CD4-positive, alpha-beta T cell treated with Interleukin-17A for 1 hour (primary cell): Measurements from ENCODE around the gene DNAJC18.
A peak's percentile ranks its signal among the peaks of the same experiment; 100 is the strongest.
"Not testable (repeated sequence)": the region's sequence is repeated elsewhere in the genome, so short reads cannot be mapped to it uniquely, and the experiment has no call there.

Source experiments
- DNase-seq: peaks from one replicate; pipeline ENCODE4 v3.0.0-alpha.2; 2020

DNAJC18 gene

DNA sequence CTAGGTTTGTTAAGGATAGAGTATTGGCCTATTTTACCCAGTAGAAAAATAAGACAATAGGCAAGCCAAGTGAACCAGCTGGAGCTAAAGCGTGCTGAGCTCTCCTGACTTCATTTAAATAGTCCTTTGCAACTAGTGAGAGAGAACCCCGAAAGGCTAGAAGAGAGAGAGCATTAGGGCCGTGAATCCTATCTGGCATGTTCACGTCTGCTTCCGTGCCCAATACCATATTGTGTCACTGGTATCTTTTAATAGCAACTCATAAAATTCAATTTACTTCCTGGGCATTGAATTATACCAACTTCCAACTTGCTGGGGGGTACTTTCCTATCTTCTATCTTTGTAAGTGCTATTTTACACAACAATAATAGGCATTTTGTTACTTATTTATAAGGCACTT, 13.8 kb downstream of the DNAJC18 start:
- no peak for DNase-seq

DNA sequence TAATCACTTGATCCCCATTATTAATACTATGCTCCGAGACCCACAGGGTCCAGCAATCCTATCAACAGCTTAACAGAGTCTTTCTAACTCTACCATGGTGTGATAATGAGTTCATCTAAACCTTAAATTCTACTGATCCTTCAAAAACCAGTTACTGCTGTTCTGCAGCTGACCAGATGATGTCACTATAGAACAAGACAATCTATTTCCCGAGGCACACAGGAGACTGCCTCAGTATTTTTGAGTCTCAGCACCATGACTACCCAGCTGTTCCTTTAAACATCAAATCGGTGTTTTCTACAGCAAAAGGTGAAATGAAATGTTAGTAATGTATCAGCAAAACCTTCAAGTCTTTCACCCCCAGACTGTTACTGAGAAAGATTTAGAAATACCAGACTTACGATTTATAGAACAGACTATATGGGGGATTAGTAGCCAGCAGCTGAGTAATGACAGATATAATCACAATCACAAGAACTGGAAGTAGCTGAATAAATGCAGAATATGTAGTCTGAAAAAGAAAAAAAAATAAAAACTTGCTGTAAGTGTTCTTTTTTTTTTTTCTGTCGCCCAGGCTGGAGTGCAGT, 16.9 kb downstream of the DNAJC18 start:
- DNase-seq, result peak; percentile 89

DNA sequence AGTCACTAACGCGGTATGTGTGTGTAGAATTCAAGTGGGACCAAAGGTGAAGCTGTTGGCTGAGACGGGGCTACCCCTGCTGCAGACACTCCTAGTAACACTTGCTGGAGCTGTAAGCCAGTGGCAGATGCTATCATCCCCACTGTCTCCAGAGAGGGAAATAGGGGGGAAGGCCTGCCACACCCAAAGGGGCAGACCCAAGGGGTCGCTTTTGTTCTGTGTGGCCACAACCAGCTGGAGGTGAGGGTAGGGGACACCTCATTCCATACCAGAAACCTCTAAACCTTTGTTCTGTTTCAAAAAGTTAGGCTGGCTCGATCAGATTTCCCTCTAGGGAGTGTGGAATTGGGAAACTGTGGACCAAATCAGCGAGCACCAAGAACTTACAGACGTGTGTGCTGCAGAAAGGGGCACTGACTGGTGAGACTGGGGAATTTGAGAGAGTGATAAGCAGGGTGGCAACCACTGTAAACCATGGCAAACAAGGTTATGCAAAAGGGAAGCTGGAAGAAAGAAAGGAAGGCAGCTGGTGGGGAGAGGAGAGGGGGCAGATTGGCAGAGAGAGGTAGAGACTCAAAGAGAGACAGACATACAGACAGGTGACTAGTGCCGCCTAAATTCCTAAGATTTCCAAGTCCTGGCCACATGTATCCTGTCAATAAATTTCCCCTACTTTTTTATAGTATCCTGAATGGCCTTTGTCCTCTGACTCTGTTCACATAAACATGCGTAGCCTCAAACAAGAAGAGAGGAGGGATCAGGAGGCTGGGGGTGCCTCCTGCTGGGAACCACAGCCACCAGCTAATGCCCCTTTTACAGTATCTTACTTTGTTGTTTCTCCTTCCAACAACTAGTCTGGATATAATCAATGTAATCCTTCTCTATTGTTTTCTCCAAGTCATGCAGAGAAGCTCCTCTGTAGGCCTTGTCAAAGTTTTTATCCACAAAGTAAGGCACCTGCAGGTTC, 19.8 kb downstream of the DNAJC18 start:
- DNase-seq, result no peak

DNA sequence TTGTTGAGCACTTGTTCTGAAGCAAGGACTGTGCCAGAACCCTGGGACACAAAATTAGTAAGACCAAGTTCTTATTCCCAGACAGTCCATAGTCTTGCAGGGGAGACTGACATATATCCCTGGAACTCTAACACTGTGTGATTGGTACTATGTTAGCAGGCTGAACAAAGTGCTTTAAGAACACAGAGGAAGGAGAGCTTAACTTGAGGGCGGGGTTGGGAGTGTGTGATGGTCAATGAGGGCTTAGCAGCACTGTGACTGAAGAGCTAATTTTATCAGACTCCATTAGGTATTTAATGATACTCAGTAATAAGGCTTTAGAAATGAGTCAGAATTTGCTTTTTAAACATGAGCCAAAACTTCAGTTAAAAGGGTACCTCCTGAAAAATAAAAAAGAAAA, 20.5 kb downstream of the DNAJC18 start:
- DNase-seq, result no peak

DNA sequence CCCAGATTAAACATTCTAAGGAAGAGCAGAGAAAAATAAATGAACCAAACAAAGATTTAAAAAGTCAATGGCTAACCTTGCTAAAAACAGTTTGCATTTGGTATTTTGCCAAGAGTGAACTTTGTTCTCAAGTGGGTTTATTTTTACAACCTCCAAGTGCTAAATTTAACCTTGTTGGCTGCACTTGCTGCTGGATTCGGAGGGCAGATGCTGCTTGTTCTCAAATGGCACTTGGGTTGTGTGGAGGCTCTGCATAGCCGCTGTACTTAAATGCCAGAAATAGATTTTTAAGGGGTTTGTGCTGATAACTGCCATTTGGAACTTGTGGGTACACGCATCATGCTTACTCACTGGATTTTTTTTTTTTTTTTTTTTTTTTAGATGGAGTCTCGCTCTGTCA, 22.1 kb downstream of the DNAJC18 start:
- no peak for DNase-seq

DNA sequence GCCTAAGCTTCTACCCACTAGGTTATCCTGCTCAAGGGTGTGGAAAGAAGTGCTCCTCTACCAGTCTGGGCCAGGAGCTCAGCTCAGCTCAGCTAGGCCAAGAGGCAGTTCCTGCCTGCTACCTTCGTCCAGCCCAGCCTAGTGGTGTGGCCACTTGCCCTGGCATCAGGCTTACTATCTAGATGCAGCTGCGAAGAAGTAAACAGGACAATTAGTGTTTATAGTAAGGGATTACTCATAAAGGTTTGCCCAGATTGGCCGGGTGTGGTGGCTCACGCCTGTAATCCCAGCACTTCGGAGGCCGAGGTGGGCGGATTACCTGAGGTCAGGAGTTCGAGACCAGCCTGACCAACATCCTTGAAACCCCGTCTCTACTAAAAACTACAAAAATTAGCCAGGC, 22.7 kb downstream of the DNAJC18 start:
- DNase-seq, result no peak

DNA sequence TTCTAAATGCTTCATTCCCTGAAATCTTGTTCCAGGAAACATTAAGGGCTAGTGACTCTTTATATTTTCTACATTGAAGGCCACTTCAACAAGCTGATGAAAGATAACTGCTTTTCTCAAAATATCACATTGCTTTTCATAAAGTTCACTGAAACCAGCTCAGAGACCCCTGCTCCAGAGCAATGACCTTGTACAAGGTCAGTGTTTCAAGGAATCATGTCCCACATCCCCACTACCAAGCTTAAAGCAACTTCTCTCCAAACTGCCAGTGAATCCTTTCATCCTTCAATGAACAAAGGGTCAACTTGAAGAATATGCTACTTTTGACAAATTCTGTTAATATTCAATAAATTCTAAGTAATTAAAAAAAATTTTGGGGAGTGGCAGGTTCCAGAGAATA, 23.5 kb downstream of the DNAJC18 start:
- DNase-seq, result no peak

DNA sequence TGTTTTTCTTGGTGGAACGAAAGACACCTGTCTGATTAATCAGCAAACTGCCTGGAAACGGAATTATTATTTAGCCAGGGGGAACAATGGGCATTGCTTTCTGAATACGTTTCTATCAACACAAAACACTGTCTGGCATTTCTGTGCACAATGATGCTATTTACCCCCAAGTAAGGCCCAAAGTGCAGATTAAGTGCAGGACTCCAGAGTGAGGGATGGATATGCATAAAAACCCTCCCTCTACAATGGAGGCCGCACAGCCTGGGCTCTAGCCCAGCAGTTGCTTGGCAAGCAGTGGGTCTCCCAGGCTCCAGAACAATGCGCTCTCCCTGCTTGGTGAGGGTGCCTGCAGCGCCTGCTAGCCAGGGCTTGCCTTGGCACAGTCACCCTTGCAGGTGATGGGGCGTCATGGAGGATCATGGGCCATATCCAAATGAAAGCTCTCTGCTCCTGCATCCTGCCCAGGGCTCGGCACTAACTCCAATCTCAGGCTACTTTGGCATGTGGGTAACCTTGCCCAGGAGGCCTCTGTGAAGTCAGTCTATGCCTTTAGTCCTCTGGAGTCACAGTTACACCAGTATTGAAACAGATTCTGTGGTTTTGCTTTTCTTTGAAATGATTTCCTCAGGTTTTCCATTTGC, 24.0 kb downstream of the DNAJC18 start:
- DNase-seq, result no peak

DNA sequence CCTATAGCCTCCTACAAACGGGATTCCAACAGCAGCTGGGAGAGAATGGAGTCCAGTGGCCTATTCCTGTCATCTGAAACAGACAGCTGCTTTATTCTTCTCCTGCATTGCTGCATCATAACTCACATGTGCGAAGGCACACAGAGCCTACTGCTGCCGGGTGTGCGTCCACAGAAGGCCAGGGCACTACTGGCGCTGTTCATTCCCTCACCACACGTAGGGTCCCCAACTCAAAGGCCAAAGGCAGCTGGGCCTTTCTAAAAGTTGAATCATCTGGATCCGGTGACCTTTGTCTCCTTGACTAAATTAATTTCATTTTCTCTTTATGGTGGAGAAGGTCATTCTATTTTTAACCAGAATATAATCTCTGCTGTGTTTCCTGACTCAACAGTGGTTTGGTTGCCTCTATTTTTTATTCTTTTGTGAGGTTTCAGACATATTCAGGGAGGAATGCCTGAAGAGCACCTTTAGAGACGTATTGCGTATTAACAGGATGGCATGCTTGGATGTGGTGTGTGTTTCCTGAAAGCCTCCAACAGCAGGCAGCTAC, 24.7 kb downstream of the DNAJC18 start:
- DNase-seq, result no peak

DNA sequence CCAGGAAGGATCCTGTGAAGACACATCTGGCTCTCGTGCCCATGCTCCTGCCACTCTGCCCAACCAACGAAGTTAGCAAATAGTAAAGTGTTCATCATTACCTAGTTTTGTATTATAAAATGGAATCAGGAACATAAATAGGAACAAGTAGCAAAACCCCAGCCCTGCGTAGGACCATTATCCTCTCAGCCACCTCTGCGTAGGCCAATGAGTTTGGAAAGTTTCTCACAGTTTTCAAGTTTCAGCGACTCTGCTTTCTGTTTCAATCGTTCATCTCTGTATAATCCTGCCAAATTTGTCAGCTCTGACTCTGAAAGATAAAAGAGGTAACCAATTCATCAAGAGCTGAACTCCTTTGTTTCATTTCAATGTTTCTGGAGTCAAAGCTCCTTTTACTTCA, 25.4 kb downstream of the DNAJC18 start:
- no peak for DNase-seq

DNA sequence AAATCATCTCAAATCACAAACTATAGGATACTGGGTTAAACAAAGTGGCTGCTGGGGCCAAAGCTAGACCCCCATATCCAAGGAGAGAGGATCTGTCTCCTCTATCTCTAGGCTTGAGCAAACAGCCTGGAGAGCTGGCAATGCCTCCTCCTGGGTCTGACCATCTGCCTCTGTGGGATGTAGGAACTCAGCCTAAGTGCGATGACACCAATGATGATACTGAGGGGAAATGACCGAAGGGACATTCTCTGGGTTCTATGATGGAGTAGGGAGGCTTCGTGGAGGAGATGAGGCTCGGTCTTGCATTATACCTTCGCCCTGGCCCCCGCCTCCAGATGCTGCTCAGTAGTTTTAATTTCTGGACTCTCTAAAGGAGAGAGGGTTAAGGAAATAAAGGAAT, 26.2 kb downstream of the DNAJC18 start:
- no peak for DNase-seq

DNA sequence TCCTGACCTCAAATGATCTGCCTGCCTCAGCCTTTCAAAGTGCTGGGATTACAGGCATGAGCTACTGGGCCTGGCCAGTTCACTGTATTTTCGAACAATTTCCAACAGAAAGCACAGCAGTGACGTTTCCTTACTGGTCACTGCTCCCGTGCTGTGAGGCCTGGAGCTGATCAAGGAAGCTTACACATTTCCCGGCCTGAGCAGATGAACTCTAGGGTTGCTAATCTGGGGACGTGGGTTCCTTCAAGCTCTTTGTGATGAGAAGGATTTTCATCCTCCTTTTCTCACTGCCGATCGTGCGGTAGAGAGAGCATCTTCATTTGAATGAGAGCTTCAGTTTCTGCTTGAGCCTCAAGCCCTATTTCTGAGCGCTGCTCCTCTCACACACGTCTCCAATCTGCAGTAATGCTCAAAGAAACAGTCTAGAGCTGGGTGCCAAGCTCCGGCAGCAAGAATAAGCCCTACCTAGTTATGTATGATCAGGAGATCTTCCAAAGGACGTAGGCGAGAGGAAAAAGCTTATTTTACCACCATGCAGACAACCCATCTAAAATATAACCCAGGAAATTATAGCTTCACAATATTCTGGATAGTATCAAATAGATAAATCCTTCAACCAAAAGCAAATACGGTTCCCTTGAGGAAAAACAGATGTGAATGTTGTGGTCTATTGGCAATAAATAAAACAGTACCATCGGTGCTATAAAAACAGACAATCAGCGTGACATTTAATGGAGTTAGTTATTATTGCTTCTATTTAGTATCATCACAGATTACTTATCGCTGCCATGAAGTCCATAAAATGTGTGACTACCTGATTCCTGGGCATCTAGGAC, 28.1 kb downstream of the DNAJC18 start:
- DNase-seq, result no peak

DNA sequence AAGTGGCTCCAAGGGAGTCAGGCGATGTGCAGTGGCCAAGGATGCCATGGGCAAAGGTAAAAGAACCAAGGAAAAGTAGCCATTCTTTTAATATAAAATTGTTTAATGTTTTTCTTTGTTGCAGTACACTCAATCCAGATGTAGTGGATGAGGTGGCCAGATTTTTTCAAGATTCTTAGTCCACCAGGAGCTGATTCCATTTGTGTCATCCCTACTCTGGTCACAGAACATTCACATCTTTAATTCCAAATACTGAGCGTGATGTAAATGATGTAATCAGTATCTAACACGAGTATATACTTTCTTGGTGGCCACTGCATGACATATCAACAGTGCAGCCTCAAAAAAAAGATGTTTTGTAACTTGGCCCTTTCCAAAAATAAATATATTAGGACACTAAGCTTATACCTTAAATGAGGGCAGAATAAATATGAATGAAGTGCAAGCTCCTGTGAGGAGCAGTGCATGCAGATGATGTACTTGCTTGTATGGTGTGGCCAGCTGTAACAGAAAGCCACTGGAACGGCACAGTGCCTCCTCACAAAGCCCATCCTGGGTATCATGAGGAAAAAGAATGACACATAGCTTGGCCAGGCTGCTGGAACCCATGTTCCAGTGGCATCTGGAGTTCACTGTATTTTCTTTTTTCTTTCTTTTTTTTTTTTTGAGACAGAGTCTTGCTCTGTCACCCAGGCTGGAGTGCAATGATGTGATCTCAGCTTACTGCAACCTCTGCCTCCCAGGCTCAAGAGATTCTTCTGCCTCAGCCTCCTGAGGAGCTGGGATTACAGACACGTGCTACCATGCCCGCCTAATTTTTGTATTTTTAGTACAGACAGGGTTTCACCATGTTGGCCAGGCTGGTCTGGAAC, 29.0 kb downstream of the DNAJC18 start:
- DNase-seq, result no peak

DNA sequence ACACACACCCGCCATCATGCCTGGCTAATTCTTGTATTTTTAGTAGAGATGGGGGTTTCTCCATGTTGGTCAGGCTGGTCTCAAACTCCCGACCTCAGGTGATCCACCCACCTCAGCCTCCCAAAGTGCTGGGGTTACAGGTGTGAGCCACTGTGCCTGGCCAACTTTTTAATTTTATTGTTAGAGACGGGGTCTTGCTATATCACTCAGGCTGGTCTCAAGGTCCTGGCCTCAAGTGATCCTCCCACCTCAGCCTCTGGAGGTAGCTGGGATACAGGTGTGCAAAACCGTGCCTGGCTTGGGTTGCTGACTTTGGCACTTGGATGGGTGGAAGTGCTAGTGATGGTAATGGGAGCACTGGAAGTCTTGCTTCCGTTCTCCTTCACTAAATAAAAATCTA, 30.2 kb downstream of the DNAJC18 start:
- not testable (repeated sequence) for DNase-seq

DNA sequence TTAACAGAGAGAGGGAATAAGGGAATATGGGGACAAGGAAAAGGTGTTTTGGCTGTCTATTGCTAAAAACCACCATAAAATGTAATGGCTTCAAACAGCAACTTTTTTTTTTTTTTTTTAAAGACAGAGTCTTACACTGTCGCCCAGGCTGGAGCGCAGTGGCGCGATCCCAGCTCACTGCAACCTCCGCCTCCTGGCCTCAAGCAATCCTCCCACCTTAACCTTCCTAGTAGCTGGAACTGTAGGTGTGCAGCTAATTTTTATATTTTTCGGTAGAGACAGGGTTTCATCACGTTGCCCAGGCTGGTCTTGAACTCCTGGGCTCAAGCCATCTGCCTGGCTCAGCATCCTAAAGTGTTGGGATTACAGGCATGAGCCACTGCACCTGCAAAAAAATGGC, 31.1 kb downstream of the DNAJC18 start:
- DNase-seq, result no peak

DNA sequence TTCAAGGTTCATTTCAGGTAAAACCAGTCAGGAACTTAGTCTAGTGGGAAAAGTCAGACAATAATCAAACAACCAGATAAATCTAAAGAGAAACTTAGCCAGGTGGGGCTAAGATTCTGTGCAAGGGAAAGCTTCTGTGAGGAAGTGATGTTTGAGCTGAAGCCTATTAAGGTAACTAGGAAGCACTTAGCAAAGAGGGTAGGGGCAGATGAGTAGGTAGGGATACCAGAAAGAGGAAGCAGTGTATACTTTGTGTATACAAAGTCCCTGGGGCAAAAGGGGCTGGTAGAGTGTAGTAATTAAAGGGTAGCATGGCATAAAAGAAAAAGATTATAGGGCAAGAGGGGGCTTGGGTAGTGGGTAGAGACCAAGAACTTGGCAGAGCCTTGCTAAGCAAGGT, 31.8 kb downstream of the DNAJC18 start:
- DNase-seq, result no peak

DNA sequence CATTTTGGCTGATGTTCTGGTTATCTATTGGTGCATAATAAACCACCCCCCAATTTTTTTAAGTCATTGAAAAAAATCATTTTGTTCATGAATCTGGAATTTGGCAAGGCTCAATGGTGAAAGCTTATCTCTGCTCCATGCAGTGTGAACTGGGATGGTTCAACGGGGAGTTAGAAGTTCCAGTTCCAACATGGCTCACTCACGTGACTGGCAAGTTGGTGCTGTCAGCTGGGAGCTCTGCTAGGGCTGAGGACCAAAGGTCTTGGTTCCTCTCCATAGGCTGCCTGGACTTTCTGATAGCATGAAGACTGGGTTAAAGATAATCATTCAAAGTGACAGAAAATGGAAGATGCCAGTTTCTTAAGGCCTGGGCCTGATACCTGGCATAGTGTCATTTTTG, 32.4 kb downstream of the DNAJC18 start:
- DNase-seq, result no peak

DNA sequence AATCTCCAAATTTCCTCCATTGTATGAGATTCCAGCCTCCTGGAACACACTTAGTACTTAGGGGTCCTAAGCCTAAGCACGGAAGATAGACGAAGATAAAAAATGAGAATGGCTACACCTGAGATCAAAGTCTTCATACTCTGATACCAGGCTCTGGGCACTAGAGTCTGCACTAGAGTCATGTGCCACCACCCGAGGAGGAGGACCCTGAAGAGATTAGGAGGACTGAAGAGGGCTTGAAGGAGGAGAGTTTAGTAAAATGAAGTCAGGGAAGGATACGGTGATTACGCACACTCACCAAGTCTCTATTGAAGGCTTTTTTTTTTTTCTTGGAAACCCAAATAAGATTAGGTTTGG, 34.9 kb downstream of the DNAJC18 start:
- DNase-seq, result no peak

DNA sequence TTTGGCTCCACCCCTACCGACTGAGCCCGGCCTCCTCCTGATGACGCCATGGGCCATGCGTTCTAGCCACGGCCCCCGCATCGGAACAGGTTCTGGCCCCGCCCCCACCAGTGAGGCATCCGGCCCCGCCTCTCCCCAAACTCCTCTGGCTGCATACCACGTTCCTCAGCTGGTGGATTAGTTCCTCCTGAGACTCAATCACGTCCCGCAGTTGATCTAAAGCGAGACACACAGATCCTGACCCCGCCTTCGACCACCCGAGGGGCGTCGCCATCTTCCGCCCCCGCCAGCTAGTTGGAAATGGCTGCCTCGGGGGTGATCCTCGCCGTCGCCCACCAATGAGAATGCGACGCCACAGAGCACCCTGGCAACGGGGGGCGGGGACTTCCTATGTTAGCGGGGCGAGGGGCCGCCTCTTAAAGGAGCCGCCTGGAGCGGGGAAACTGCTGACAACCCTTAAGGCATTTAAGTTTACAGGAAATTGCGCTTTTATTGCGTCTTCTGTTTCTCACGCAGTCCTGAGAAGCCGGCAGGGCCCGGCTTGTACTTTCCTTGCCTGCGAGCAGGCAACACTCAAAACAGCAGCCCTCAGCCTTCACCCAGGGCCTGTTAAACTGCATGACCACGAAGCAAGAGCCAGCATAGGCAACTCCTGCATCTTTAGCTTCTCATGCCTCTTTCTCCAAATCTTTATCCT, 35.4 kb downstream of the DNAJC18 start, which contains the start of gene SPATA24:
SPATA24 (minus strand) TSS at position 303 of the 697 bp plus-strand sequence; CDS start at position 274, 29 bp downstream.
- peak; percentile 98 for DNase-seq

DNA sequence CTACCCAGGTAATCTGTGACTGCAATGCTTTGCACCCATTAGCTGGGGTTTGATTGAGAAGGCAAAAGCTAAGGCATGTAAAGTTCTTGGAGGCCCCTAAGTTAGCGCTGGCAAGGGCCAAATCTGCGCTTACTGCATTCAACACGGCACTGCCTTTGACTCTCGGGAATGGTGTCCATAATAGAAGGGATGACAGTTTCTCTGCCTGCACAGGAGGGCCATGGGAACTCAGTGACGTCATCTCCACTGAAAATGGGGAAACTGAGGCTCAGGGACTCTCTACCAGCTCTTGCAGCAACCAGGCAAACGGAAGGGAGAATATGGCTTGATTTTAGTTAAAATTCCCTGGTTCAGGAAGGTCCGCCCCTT, 35.9 kb downstream of the DNAJC18 start:
- no peak for DNase-seq

DNA sequence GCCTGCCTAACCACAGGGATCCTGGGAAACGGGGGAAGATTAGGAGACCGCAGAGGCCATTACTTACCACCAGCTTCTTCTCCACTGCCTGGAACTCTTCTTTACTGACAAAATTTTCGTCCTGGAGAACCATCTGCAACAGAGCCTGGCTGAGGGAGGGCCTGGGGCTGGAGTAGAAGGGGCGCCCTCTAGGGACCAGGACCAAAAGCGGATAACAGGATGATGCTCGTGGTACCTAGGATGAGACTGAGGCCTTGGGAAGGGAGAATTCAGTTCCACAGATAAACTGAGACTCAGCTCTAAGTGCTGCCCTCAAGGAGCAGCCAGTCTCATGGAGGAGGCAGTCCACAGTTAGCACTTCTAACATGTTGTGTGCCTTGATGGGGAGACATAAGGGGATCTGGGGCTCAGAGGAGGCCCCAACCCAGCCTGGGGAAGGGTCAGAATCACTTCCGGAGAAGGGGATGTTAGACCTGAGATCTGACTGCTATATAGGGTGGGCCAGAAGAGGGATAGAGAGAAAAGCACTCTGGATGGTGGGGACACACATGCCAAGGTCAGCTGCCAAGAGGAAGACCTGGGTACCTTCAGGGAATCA, 36.7 kb downstream of the DNAJC18 start:
- peak; percentile 26 for DNase-seq
